ENCODE data around the gene ARFGAP3.

ARFGAP3 gene

GRCh38 chr22:42833104-42833503, 24.0 kb downstream of the ARFGAP3 start:
- Histone ChIP-seq H3K27me3 (no peaks in the 10 kb centered on the region), H3K9ac (no peak overlapping the region), H3K27ac (no peak overlapping the region), H3K4me2 (no peak overlapping the region), H3K4me3 (no peak overlapping the region), H4K20me1 (peaks cover 0 to 3% (median 0%) of the 10 kb centered on the region in 11 experiments; a peak in 5 of 22 replicates), H3K9me3 (replicated peaks in 1 of 11) (no peaks in the 10 kb centered on the region), H3K4me1 (peaks cover 0 to 22% (median 13%) of the 10 kb centered on the region in 10 experiments; a peak in 10 of 20 replicates), H3K36me3 (peaks cover 90 to 100% (median 96%) of the 10 kb centered on the region in 11 experiments)
- TF ChIP-seq Cebpa-rat (IDR thresholded peaks at IDR 0.05), result no peak

- Histone ChIP-seq H4K20me1 (peaks cover 0 to 3% (median 0%) of the 10 kb centered on the region in 11 experiments; a peak in 5 of 22 replicates), H3K27me3 (no peaks in the 10 kb centered on the region), H3K9me3 (replicated peaks in 1 of 11) (no peaks in the 10 kb centered on the region), H3K9ac (no peak overlapping the region), H3K27ac (no peak overlapping the region), H3K4me2 (no peak overlapping the region), H3K36me3 (peaks cover 91 to 100% (median 98%) of the 10 kb centered on the region in 11 experiments), H3K4me1 (peaks cover 0 to 23% (median 13%) of the 10 kb centered on the region in 10 experiments; a peak in 10 of 20 replicates), H3K4me3 (no peak overlapping the region)
- TF ChIP-seq Cebpa-rat (IDR thresholded peaks at IDR 0.05), result no peak
Measured at GRCh38 chr22:42831712-42832111, 25.4 kb downstream of the ARFGAP3 start.

DNA sequence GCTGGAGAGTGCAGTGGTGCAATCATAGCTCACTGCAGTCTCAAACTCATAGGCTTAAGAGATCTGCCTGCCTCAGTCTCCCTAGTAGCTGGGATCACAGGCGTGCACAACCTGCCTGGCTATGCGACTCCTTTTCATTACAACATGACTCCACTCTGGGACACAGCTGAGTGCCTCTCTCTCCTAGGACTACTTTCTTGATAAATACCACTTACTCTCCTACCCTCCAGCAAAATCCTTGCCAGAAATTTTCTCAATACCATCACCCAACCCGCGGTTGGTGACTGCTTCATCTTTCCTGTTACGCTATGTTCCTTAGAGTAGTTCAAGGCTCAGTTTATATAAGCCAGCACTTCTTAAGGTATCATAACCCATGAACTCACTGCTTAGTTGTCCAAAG, 26.9 kb downstream of the ARFGAP3 start:
- Histone ChIP-seq H3K4me2 (peak overlapping the region in 3 of 11 experiments; percentile 29 to 53 (median 34); a peak in 3 of 22 replicates), H3K27ac (no peak overlapping the region), H3K27me3 (no peaks in the 10 kb centered on the region), H3K9ac (no peak overlapping the region), H4K20me1 (peaks cover 0 to 3% (median 0%) of the 10 kb centered on the region in 11 experiments; a peak in 3 of 22 replicates), H3K36me3 (peaks cover 90 to 100% (median 98%) of the 10 kb centered on the region in 11 experiments), H3K9me3 (replicated peaks in 1 of 11) (no peaks in the 10 kb centered on the region), H3K4me3 (no peak overlapping the region), H3K4me1 (peaks cover 0 to 23% (median 13%) of the 10 kb centered on the region in 10 experiments; a peak in 10 of 20 replicates)
- no peak for TF ChIP-seq Cebpa-rat (IDR thresholded peaks at IDR 0.05)

DNA sequence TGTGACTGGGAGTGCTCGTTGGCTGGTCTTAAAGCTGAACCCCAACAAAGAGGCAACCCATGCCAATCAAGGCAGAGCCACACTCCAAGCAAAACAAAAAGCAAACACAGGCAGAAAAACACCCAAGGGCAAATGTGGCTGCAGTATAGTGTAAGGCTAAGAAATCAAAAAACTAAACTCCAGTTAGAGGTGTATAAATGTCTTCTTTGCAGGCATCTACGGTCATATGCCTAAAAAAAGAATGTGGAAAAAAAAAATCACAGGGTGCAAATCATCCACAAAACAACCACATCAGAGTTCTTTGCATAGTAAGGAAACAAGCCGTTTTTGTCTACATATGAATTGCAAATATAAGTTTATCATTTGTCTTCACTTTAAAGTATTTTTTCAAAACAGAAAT, 27.8 kb downstream of the ARFGAP3 start:
- H3K27me3 ChIP-seq, result no peaks in the 10 kb centered on the region
- no peak overlapping the region for H3K27ac ChIP-seq
- no peak for TF ChIP-seq Cebpa-rat (IDR thresholded peaks at IDR 0.05)
- H3K9ac ChIP-seq, result no peak overlapping the region
- H3K9me3 ChIP-seq (replicated peaks in 1 of 11), result no peaks in the 10 kb centered on the region
- H3K4me2 ChIP-seq, result peak overlapping the region in 5 of 11 experiments; percentile 11 to 53 (median 34); a peak in 8 of 22 replicates
- H3K4me3 ChIP-seq, result no peak overlapping the region
- peaks cover 0 to 3% (median 0%) of the 10 kb centered on the region in 11 experiments; a peak in 3 of 22 replicates for H4K20me1 ChIP-seq
- H3K36me3 ChIP-seq, result peaks cover 90 to 100% (median 98%) of the 10 kb centered on the region in 11 experiments
- H3K4me1 ChIP-seq, result peaks cover 0 to 23% (median 13%) of the 10 kb centered on the region in 10 experiments; a peak in 10 of 20 replicates

DNA sequence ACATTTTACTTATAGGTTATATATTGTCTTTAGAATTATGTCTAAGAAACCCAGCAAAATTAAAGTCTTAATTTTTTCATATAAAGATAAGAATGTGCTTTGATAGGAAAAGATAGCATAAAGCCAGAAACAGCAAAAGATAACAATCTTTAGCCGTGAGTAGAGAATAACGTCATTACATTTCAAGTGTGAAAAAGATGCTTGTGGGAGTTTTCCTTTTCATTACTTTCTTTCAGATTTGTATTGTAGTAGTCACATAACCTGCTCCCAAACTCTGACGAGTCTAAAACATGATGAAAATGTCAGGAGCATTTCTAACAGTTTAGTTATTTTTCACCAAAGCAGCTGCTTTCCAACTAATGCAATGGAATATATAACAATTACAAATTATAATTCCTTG, 31.3 kb downstream of the ARFGAP3 start:
- H4K20me1 ChIP-seq, result peaks cover 0 to 9% (median 0%) of the 10 kb centered on the region in 11 experiments; a peak in 2 of 22 replicates
- H3K27me3 ChIP-seq, result no peaks in the 10 kb centered on the region
- no peak overlapping the region for H3K27ac ChIP-seq
- no peak overlapping the region for H3K4me2 ChIP-seq
- H3K9ac ChIP-seq, result no peak overlapping the region
- no peak for TF ChIP-seq Cebpa-rat (IDR thresholded peaks at IDR 0.05)
- H3K36me3 ChIP-seq, result peaks cover 88 to 100% (median 96%) of the 10 kb centered on the region in 11 experiments
- no peak overlapping the region for H3K4me3 ChIP-seq
- peaks cover 0 to 23% (median 13%) of the 10 kb centered on the region in 10 experiments; a peak in 10 of 20 replicates for H3K4me1 ChIP-seq
- H3K9me3 ChIP-seq (replicated peaks in 1 of 11), result peaks cover 9 to 21% (median 14%) of the 10 kb centered on the region in 11 experiments

DNA sequence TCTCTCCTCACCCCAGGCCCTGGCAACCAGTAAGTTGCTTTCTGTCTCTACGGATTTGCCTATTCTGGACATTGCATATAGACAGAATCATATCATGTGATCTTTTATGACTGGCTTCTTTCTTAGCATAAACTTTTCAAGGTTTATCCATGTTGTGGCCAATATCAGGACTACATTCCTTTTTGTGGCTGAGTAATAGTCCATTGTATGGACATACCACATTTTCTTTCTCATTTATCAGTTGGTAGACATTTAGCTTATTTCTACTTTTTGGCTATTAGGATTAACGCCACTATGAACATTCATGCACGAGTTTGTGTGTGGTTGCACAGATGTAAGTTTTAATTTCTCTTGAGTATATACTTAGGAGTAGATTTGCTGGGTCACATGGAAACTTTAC, 35.7 kb downstream of the ARFGAP3 start:
- Histone ChIP-seq H3K9me3 (replicated peaks in 1 of 11) (peaks cover 9 to 21% (median 14%) of the 10 kb centered on the region in 11 experiments), H3K4me1 (peaks cover 0 to 15% (median 10%) of the 10 kb centered on the region in 10 experiments; a peak in 15 of 20 replicates), H3K27ac (no peak overlapping the region), H3K4me2 (no peak overlapping the region), H4K20me1 (peaks cover 0 to 16% (median 0%) of the 10 kb centered on the region in 11 experiments; a peak in 3 of 22 replicates), H3K4me3 (no peak overlapping the region), H3K36me3 (peaks cover 56 to 79% (median 64%) of the 10 kb centered on the region in 11 experiments), H3K27me3 (no peaks in the 10 kb centered on the region), H3K9ac (no peak overlapping the region)
- TF ChIP-seq Cebpa-rat (IDR thresholded peaks at IDR 0.05), result no peak

DNA sequence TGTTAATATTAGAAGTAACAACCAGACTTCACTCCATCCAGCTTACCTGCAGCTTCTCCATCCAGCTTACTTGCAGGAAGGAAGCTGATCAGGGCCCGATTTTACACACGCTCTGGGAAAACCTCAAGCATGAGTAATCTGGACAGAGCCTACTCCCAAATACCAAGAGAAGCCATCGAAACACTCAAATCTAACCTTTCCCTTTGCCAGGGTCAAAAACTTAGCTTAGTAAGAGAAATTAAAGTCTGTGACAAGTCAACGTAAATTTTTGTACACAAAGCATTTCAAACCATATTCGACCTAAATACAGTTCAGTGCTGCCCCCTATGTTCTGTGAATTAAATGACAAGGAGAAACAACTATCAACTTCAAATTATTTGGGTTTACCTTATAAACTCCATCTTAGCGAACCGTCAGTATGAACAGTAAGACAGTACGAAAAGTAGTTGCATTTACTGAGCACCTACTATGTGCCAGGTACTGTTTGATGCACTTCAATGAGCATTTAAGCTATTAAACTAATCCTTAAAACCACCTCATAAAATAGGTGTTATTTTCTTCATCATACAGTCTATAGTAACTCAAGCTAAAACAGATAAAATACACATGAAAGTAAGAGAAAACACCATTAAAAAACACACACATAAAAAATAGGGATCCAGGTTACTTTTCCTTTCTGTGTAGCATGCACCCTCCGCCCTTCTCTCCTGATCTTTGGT, 36.9 kb downstream of the ARFGAP3 start:
- no peak overlapping the region for H3K4me3 ChIP-seq
- no peaks in the 10 kb centered on the region for H3K27me3 ChIP-seq
- TF ChIP-seq Cebpa-rat (IDR thresholded peaks at IDR 0.05), result no peak
- no peak overlapping the region for H3K27ac ChIP-seq
- H3K36me3 ChIP-seq, result peaks cover 54 to 79% (median 64%) of the 10 kb centered on the region in 11 experiments
- no peak overlapping the region for H3K9ac ChIP-seq
- H3K9me3 ChIP-seq (replicated peaks in 1 of 11), result peaks cover 9 to 21% (median 14%) of the 10 kb centered on the region in 11 experiments
- peaks cover 0 to 15% (median 10%) of the 10 kb centered on the region in 10 experiments; a peak in 15 of 20 replicates for H3K4me1 ChIP-seq
- H4K20me1 ChIP-seq, result peaks cover 0 to 16% (median 0%) of the 10 kb centered on the region in 11 experiments; a peak in 3 of 22 replicates
- peak overlapping the region; percentile 3 to 62 (median 31); a peak in 11 of 22 replicates for H3K4me2 ChIP-seq

DNA sequence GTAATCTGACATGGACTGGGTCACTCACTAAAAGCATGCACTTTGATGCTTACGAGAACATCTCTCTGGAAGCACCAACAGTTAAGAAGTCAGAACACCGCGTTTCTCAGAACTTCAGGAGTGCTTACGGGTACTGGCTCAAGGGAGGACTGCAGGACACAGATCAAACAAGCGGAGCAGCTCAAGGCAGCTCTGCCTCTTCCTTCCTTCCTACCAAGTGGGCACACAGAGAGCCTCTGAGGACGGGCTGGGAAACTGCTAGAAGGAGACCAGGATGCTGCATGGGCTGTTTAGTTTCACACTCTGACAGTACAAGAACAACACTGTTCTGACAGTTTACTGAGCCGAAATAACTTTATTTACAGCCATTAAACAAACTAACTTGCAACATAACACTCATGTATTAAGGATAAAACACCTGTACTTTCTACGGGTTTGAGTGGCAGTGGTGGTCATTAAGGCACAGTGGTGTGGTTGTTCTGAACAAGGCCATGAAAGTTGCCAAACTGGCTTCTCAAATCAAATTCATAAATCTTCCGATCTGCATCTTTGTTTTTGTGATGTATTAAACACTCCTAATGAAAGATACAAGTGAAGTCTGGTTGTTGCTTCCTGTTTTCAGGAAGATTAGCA, 37.5 kb downstream of the ARFGAP3 start:
- no peak for TF ChIP-seq Cebpa-rat (IDR thresholded peaks at IDR 0.05)
- no peak overlapping the region for H3K9ac ChIP-seq
- H3K9me3 ChIP-seq (replicated peaks in 1 of 11), result peaks cover 9 to 21% (median 14%) of the 10 kb centered on the region in 11 experiments
- H3K36me3 ChIP-seq, result peaks cover 53 to 79% (median 60%) of the 10 kb centered on the region in 11 experiments
- peak overlapping the region; percentile 3 to 62 (median 31); a peak in 12 of 22 replicates for H3K4me2 ChIP-seq
- H3K4me3 ChIP-seq, result no peak overlapping the region
- H3K4me1 ChIP-seq, result peaks cover 0 to 19% (median 15%) of the 10 kb centered on the region in 10 experiments; a peak in 15 of 20 replicates
- H4K20me1 ChIP-seq, result peaks cover 0 to 16% (median 0%) of the 10 kb centered on the region in 11 experiments; a peak in 3 of 22 replicates
- H3K27me3 ChIP-seq, result no peaks in the 10 kb centered on the region
- H3K27ac ChIP-seq, result no peak overlapping the region
